Retina (tissue), 1 donor: Measurements from ENCODE around the gene GPRASP3.
"Not testable (repeated sequence)": the region's sequence is repeated elsewhere in the genome, so short reads cannot be mapped to it uniquely, and the experiment has no call there.

Experiments
- DNase-seq: peaks from one replicate; pipeline ENCODE4 v3.0.0-alpha.2; 2016

GPRASP3 gene, protein sequence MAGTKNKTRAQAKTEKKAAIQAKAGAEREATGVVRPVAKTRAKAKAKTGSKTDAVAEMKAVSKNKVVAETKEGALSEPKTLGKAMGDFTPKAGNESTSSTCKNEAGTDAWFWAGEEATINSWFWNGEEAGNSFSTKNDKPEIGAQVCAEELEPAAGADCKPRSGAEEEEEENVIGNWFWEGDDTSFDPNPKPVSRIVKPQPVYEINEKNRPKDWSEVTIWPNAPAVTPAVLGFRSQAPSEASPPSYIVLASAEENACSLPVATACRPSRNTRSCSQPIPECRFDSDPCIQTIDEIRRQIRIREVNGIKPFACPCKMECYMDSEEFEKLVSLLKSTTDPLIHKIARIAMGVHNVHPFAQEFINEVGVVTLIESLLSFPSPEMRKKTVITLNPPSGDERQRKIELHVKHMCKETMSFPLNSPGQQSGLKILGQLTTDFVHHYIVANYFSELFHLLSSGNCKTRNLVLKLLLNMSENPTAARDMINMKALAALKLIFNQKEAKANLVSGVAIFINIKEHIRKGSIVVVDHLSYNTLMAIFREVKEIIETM

GRCh38 chrX:102720237-102721168 is at the start of gene GPRASP3:
Gene GPRASP3, plus strand, starts transcription at chrX:102720743. Its CDS starts 28,253 bp downstream, at chrX:102748996.
- peak; percentile 80 for DNase-seq

- no peak for DNase-seq
These were observed 47.7 kb upstream of the GPRASP3 start for GRCh38 chrX:102672856-102673255.

DNA sequence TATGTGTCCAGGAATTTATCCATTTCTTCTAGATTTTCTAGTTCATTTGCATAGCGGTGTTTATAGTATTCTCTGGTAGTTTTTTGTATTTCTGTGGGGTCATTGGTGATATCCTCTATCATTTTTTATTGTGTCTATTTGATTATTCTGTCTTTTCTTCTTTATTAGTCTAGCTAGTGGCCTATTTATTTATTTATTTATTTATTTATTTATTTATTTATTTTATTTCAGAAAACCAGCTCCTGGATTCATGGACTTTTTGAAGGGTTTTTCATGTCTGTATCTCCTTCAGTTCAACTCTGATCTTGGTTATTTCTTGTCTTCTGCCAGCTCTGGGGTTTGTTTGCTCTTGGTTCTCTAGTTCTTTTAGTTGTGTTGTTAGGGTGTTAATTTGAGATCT is 43.1 kb upstream of the GPRASP3 start:
- not testable (repeated sequence) for DNase-seq

- no peak for DNase-seq
These were observed 35.6 kb upstream of the GPRASP3 start for GRCh38 chrX:102684772-102685520.

- DNase-seq = no peak
These were observed 25.8 kb upstream of the GPRASP3 start for GRCh38 chrX:102694749-102695148.

GRCh38 chrX:102696306-102696705 is 24.2 kb upstream of the GPRASP3 start:
- DNase-seq = no peak

DNA sequence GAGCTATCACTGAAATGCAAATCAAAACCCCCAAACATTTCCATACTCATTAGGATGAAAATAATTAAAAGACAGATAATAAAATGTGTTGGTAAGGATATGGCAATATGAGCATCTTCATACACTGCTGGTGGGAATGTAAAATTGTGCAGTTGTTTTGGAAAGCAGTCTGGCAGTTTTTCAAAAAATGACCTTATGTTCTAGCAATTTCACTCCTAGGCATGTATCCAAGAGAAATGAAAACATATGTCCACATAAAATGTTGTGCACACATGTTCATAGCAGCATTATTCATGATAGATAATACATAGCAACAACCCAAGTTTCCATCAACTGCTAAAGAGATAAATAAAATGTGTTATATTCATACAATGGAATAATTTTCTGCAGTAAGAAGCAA is 23.0 kb upstream of the GPRASP3 start:
- DNase-seq = no peak

GRCh38 chrX:102708900-102709299 is 11.6 kb upstream of the GPRASP3 start:
- no peak for DNase-seq

- DNase-seq = no peak
These were observed 8.7 kb upstream of the GPRASP3 start for GRCh38 chrX:102711872-102712215.

GRCh38 chrX:102712216-102712966 is 8.2 kb upstream of the GPRASP3 start, which contains the start of gene GPRASP2:
Gene GPRASP2, plus strand, starts transcription at chrX:102712448. Its CDS starts 2,422 bp downstream, at chrX:102714870.
- peak; percentile 88 for DNase-seq

DNA sequence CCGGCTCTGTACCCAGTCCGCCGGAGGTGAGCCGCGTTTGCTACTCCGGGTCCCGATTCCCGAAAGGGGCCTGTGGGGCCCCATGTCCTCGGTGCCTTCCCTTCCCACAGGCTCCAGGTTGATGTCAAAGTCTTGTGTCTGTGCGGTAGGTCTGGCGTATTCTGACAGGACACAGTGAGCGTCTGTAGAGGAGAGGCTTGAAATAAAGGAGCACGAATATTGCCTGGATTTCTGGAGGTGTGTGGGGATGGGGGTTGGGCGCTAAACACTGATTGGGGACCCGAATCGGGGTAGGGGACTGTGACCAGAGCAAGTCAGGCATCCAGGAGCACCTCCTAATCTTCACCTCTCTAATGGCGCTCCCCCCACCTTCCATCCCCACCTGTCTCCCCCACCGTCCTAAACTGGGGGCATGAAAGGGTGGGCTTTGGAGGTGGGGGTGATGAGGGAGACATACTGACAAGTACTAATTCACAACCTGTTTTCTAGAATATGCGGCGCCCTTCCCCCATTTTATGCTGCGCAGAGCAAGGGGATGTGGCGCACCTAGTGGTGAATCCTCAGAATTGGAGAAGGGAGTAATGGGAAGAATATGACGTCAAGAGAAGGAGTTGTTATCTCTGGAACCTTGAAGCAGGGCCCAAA is 7.4 kb upstream of the GPRASP3 start:
- peak; percentile 71 for DNase-seq

DNA sequence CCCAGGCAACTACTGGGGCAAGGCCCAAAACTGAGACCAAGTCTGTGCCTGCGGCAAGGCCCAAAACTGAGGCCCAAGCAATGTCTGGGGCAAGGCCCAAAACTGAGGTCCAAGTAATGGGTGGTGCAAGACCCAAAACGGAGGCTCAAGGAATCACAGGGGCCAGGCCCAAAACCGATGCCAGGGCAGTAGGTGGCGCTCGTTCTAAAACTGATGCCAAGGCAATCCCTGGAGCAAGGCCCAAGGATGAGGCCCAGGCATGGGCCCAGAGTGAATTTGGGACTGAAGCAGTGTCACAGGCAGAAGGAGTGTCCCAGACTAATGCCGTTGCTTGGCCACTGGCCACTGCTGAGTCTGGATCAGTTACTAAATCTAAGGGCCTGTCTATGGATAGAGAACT is 5.5 kb upstream of the GPRASP3 start:
- no peak for DNase-seq

DNA sequence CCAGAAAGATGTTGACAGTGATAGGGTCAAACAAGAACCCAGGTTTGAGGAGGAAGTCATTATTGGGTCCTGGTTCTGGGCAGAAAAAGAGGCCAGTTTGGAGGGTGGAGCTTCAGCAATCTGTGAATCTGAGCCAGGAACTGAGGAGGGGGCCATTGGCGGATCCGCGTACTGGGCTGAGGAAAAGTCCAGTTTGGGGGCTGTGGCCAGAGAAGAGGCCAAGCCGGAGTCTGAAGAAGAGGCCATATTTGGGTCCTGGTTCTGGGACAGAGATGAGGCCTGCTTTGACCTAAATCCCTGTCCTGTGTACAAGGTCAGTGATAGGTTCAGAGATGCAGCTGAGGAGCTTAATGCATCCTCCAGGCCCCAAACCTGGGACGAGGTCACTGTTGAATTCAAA is 4.6 kb upstream of the GPRASP3 start:
- DNase-seq = no peak

- not testable (repeated sequence) for DNase-seq
These were observed 595 bp downstream of the GPRASP3 start for GRCh38 chrX:102721169-102721506.

- no peak for DNase-seq
These were observed 2.9 kb downstream of the GPRASP3 start for GRCh38 chrX:102723456-102723855.

DNA sequence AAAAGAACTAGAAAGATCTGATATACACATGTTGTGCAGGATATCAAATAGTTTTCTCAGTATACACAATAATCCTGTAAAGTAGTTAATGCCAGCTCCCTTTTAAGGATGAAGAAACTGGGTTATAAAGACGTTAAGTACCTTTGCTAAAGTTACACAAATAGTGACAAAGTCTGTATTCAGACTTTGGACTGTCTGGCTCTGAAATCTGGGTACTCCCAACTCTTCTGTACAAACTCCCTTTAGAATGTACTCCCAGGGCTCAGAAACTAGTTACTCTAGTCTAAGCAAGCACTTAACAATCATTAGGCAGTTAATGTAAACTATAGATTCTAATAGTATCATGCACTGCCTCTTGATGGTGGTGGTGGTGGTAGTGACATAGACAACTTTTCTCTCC is 7.2 kb downstream of the GPRASP3 start:
- DNase-seq = no peak

DNA sequence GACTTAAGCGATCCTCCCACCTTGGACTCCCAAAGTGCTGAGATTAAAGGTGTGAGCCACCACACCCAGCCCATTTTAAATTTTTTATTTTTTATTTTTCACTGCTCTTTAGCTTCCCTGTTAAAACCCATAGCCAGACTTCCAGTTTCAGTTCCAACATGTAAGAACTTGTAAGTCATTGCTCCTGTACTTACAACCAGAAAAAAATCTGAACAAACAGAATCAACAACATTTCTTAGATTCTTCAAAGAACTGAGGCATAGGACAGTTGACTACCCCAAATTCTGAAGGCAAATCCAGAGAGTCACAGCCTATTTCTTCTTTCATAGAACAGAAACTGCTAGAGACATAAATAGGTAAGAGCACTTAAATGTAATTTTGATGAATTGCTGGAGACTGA is 8.1 kb downstream of the GPRASP3 start:
- DNase-seq = no peak

DNA sequence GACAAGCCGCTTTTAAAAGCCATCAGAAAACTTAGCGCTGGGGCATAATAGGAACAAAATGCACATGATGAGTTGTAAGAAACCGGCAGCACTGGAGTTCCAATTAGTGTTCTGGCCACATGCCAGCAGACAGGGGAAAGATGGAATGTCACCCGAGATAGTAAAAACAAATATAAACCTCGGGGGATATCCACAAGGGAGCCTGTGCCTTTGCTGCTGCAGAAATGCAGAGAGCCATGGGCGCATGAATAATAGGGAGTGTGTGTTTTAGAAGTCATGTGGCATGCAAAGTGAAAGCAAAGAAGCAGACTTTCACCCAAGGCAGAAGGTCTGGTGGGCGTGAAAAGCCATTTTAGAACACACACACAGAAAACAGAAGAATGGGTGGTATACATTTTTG is 19.1 kb downstream of the GPRASP3 start:
- DNase-seq = no peak

DNA sequence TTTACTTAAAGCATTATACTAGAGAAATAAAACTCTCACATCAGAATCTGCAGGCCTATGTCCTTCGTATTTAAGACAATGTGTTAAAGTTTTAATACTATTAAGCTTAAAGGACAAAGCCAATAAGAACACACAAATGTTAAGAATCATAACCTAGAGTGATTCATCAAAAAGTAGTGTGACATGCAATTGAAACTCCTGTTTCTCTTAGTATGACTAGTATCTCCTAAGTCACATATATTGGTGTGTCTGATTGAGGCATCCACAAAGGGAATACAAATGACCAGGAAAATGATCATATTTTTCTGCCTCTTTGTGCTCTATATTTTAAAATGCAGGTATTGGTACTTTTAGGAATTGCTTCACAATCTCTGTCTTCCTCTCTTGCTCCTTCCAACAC is 23.8 kb downstream of the GPRASP3 start:
- DNase-seq = no peak

DNA sequence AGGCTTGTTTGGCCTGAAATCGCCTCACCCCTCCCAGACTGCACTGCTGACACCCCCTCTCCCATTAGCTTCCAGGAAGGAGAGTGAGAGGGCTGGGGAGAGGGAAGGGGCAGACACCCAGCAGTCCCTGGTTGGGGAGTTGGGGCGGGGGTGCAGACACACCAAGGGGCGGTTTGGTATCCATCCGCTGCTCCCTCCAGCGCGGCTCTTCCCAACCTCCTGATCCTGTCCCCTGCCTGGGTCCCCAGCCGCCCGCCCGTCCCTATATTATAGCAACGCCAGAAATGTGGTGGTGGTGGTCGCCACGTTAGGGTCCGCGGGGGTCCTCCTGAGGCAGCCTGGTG is 24.9 kb downstream of the GPRASP3 start:
- DNase-seq = no peak

DNA sequence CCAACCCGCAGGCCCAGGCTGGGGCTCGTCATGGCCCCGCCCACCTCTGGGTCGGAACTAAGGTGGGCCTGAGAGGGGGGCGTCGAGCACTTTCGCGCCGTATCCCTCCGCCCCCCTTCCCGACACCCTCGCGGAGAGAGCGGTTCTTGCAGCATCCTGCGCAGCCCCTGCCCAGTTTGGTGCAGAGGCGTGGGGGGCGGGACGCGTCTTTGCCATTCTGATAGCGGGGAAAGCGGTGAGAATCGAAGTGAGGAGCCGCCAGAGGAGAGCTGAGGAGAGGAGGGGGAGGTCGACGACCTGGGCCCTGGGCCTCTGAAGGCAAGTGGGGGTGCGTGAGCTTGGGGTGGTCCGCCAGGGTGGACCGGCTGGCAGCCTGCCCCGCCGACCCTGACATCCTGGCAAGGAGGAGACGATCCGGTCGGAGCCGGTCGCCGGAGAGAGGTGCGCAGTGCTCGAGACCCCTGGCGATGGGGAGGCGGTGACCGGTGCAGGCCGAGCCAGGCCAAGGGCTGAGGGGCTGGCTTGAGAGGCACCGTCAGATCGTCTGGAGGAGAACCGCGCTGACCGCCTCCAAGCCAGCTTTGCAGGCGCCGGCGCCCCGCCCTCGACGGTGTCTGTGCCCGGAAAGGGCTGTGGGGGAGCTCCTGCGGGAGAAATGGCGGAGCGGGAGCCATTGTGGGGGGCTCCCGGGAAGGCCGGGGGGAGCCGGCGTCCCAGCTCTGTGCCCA is 25.5 kb downstream of the GPRASP3 start:
- DNase-seq = peak; percentile 87
